Activated T-cell treated with anti-CD3 and anti-CD28 coated beads for 4 hours (primary cell): ENCODE data around the gene PACSIN2.

ENCODE experiments used
- DNase-seq: peaks from one replicate; pipeline ENCODE4 v3.0.0-alpha.2; 2020

PACSIN2 gene

GRCh38 chr22:42901790-42902508 lies 113.0 kb downstream of the PACSIN2 start:
- no peak for DNase-seq

GRCh38 chr22:42897960-42898359 lies 117.0 kb downstream of the PACSIN2 start:
- DNase-seq, result no peak

- no peak for DNase-seq
Observed at GRCh38 chr22:42895541-42895981, 119.4 kb downstream of the PACSIN2 start.

- no peak for DNase-seq
Observed at GRCh38 chr22:42895087-42895486, 119.9 kb downstream of the PACSIN2 start.

GRCh38 chr22:42893371-42894150 lies 121.4 kb downstream of the PACSIN2 start:
- DNase-seq, result no peak

GRCh38 chr22:42892571-42893316 lies 122.2 kb downstream of the PACSIN2 start:
- no peak for DNase-seq

- DNase-seq, result no peak
Observed at GRCh38 chr22:42892156-42892555, 122.8 kb downstream of the PACSIN2 start.

- no peak for DNase-seq
Observed at GRCh38 chr22:42891696-42892095, 123.3 kb downstream of the PACSIN2 start.

- no peak for DNase-seq
Observed at GRCh38 chr22:42891008-42891407, 123.9 kb downstream of the PACSIN2 start.

GRCh38 chr22:42889304-42889703 lies 125.6 kb downstream of the PACSIN2 start:
- no peak for DNase-seq

GRCh38 chr22:42887523-42888507 lies 127.1 kb downstream of the PACSIN2 start:
- DNase-seq, result no peak

GRCh38 chr22:42887120-42887519 lies 127.8 kb downstream of the PACSIN2 start:
- DNase-seq, result no peak

- no peak for DNase-seq
Observed at GRCh38 chr22:42885446-42885845, 129.5 kb downstream of the PACSIN2 start.

- DNase-seq, result no peak
Observed at GRCh38 chr22:42884616-42885375, 130.2 kb downstream of the PACSIN2 start.

GRCh38 chr22:42883970-42884369 lies 131.0 kb downstream of the PACSIN2 start:
- DNase-seq, result no peak

- no peak for DNase-seq
Observed at GRCh38 chr22:42883121-42883520, 131.8 kb downstream of the PACSIN2 start.

- DNase-seq, result no peak
Observed at GRCh38 chr22:42881982-42882656, 132.8 kb downstream of the PACSIN2 start.

- no peak for DNase-seq
Observed at GRCh38 chr22:42881298-42881697, 133.7 kb downstream of the PACSIN2 start.

GRCh38 chr22:42880815-42881214 lies 134.1 kb downstream of the PACSIN2 start:
- no peak for DNase-seq

GRCh38 chr22:42879371-42880021 lies 135.5 kb downstream of the PACSIN2 start:
- DNase-seq, result no peak
